ENCODE measurements around the gene CKB. TPM values are rescaled to one million over a fixed set of nuclear protein-coding genes. Genes with fewer than 3 reads are reported as not detected.

The CKB gene
- total RNA-seq, 1 experiment from 2014 or later, result 611 TPM

DNA sequence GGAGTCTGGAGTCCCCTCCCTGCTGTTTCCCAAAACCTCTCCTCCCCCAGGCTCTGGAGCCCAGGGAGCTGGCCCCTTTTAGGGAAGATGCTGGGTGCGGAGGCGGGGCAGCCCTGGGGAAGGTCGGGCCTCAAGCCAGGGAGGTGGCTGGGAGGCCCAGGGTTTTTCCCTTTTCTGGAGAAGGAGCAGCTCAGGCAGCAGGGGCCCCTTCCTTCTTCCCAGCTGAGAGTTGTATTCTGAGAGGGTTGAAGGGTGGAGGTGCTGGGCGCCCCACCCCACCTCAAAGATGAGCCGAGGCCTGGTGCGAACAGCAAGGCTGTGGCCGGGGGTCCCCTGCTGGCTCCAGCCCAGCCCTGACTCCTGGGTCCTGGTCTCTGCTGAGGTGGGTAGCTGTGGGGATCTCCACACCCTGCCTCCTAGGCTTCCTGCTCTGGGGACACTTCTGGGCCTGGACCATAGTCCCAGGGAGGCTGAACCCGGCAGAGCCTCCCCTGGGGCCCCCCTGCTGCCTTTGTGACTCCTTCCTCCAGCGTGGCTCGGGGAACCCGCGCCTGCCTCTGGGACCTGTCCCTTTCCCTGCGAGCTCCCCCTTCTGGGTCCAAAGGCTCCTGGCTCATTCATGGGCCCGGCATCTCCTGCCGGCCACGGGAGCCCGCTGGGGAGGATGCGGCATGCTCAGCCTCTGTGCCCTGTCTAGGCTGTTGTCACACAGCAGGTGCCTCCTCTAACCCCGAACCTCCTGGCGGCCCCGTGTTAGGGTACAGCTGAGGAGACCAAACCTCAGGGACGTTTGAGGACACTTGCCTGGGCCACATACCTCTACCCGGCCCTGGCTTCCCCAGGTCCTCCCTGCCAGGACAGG is 10.7 kb upstream of the CKB start:
- peaks cover 7% of the 10 kb centered on the region; the same call in 1 of the 2 replicates for H3K4me1 ChIP-seq
- H3K9me3 ChIP-seq, result no peaks in the 10 kb centered on the region
- peaks cover 17% of the 10 kb centered on the region for H3K36me3 Mint-ChIP-seq (ENCODE audit: insufficient read depth, unreplicated experiment)
- H3K9me3 Mint-ChIP-seq (ENCODE audit: unreplicated experiment), result no peaks in the 10 kb centered on the region
- ChIA-PET POLR2A (no interaction called here), CTCF (no interaction called here)
- no peaks in the 10 kb centered on the region for H3K27me3 Mint-ChIP-seq (ENCODE audit: insufficient read depth, unreplicated experiment)
- intact Hi-C loops (cut with micrococcal nuclease; ENCODE audit: unreplicated experiment), result no loop called here
- H3K4me1 Mint-ChIP-seq (ENCODE audit: low read depth, unreplicated experiment), result peaks cover under 1% of the 10 kb centered on the region
- H3K4me3 ChIP-seq (ENCODE audit: low read depth, low read length), result no peak overlapping the region
- no peak overlapping the region for H3K4me3 Mint-ChIP-seq (ENCODE audit: unreplicated experiment)
- no peaks in the 10 kb centered on the region for H3K27me3 ChIP-seq (replicated peaks; ENCODE audit: control insufficient read depth, insufficient read depth, low read length)
- H3K27ac Mint-ChIP-seq (ENCODE audit: unreplicated experiment), result no peak overlapping the region
- BruUV-seq (replicated peaks), result no TSS peak
- no peak for TF ChIP-seq CTCF (IDR thresholded peaks at IDR 0.05; ENCODE audit: insufficient read depth in 1 of 2, low read depth in 1 of 2, low read length in 1 of 2, severe bottlenecking in 1 of 2, unreplicated experiment in 1 of 2)
- H3K36me3 ChIP-seq (ENCODE audit: control insufficient read depth, insufficient read depth, low read length), result peaks cover 2% of the 10 kb centered on the region; the same call in 1 of the 2 replicates
- no peak for DNase-seq

DNA sequence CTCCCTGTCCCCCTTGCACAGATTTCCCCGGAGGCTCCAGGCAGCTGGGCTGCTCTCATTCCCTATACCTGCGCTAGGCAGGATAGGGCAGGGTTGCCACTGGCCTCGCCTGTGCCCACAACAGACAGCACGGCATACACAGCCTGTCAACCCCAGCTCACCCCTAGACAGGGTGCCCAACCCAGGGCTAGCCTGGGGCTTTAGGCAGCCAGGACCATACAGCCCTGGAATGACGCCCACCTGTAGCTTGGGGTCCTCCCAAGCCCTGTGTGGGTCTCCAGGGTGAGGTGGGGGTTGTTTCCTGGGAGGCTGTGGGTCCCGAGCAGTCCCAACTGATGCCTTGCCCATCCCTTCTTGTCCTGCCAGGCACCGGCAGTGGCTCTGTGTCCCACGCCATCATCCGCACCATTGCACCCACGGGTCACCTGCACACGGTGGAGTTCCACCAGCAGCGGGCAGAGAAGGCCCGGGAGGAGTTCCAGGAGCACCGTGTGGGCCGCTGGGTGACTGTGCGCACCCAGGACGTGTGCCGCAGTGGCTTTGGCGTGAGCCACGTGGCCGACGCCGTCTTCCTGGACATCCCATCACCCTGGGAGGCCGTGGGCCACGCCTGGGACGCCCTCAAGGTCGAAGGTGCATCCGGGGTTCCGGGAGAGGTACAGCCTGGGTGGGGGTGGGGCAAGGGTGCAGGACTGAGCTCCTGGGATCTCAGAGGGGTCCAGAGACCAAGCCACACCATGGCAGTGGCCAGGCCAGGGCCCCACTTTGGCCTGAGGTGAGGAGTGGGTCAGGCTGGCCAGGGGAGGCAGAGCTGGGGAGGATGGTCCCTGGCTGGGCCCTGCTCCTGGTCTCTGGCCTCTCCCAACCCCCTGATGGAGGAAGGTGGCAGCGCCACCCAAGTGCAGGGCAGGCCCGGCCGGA is 9.8 kb upstream of the CKB start:
- peaks cover 10% of the 10 kb centered on the region for H3K4me1 Mint-ChIP-seq (ENCODE audit: low read depth, unreplicated experiment)
- BruUV-seq (replicated peaks), result no TSS peak
- CTCF ChIA-PET, result no interaction called here
- H3K27ac Mint-ChIP-seq (ENCODE audit: unreplicated experiment), result no peak overlapping the region
- no peak for TF ChIP-seq CTCF (IDR thresholded peaks at IDR 0.05; ENCODE audit: insufficient read depth in 1 of 2, low read depth in 1 of 2, low read length in 1 of 2, severe bottlenecking in 1 of 2, unreplicated experiment in 1 of 2)
- no peaks in the 10 kb centered on the region for H3K27me3 Mint-ChIP-seq (ENCODE audit: insufficient read depth, unreplicated experiment)
- H3K4me3 ChIP-seq (ENCODE audit: low read depth, low read length), result no peak overlapping the region
- peaks cover 17% of the 10 kb centered on the region for H3K36me3 Mint-ChIP-seq (ENCODE audit: insufficient read depth, unreplicated experiment)
- no peak overlapping the region for H3K4me3 Mint-ChIP-seq (ENCODE audit: unreplicated experiment)
- H3K36me3 ChIP-seq (ENCODE audit: control insufficient read depth, insufficient read depth, low read length), result peaks cover 2% of the 10 kb centered on the region; the same call in 1 of the 2 replicates
- intact Hi-C loops (cut with micrococcal nuclease; ENCODE audit: unreplicated experiment), result no loop called here
- no peaks in the 10 kb centered on the region for H3K27me3 ChIP-seq (replicated peaks; ENCODE audit: control insufficient read depth, insufficient read depth, low read length)
- no peaks in the 10 kb centered on the region for H3K9me3 ChIP-seq
- H3K9me3 Mint-ChIP-seq (ENCODE audit: unreplicated experiment), result no peaks in the 10 kb centered on the region
- H3K4me1 ChIP-seq, result peaks cover 16% of the 10 kb centered on the region
- POLR2A ChIA-PET, result no interaction called here
- DNase-seq, result no peak

DNA sequence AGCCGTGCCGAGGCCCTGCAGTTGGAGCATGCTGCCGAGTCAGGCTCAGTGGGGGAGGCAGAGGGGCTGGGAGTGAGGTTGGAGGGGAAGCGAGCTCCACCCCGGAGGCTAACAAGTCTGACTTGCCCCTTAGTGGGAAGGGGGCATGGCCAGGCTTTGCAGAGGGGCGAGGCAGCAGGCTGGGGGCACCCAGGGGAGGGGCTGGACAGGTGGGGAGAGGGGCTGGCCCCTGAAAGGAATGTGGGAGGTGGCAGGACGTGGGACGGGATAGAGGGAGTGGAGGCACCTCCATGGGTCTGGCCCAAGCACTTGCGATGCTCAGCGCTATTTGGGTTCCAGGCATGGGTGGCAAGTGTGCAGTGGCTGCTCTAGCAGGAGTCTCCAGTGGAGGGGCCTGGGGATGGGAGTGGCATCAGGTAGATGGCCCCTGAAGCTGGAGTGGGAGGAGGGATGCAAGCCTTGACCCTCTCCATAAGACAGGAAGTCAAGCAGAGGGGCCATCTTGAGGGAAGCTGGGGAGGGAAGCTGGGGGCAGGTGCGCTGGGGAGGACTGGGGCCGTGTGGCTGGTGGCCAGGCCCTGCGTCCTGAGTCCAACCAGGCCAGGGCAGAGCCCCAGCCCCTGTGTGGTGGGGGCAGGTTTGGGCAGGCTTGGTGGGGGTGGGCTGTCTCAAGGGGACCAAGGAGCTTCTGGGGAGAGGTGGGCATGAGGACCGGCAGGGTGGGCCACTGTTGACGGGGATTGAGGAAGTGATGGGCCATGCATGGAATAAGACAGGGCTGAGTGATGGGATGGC is 9.0 kb upstream of the CKB start:
- no peak for DNase-seq
- H3K9me3 Mint-ChIP-seq (ENCODE audit: unreplicated experiment), result no peaks in the 10 kb centered on the region
- BruUV-seq (replicated peaks), result no TSS peak
- POLR2A ChIA-PET, result no interaction called here
- H3K9me3 ChIP-seq, result no peaks in the 10 kb centered on the region
- peaks cover 17% of the 10 kb centered on the region for H3K4me1 Mint-ChIP-seq (ENCODE audit: low read depth, unreplicated experiment)
- H3K36me3 ChIP-seq (ENCODE audit: control insufficient read depth, insufficient read depth, low read length), result peaks cover 2% of the 10 kb centered on the region; the same call in 1 of the 2 replicates
- no peak overlapping the region for H3K4me3 Mint-ChIP-seq (ENCODE audit: unreplicated experiment)
- H3K4me3 ChIP-seq (ENCODE audit: low read depth, low read length), result no peak overlapping the region
- CTCF ChIA-PET, result no interaction called here
- intact Hi-C loops (cut with micrococcal nuclease; ENCODE audit: unreplicated experiment), result no loop called here
- no peak for TF ChIP-seq CTCF (IDR thresholded peaks at IDR 0.05; ENCODE audit: insufficient read depth in 1 of 2, low read depth in 1 of 2, low read length in 1 of 2, severe bottlenecking in 1 of 2, unreplicated experiment in 1 of 2)
- no peaks in the 10 kb centered on the region for H3K27me3 Mint-ChIP-seq (ENCODE audit: insufficient read depth, unreplicated experiment)
- peaks cover 25% of the 10 kb centered on the region for H3K4me1 ChIP-seq
- no peak overlapping the region for H3K27ac Mint-ChIP-seq (ENCODE audit: unreplicated experiment)
- H3K27me3 ChIP-seq (replicated peaks; ENCODE audit: control insufficient read depth, insufficient read depth, low read length), result no peaks in the 10 kb centered on the region
- peaks cover 11% of the 10 kb centered on the region for H3K36me3 Mint-ChIP-seq (ENCODE audit: insufficient read depth, unreplicated experiment)

All from Caco-2 (cell line).